Activated naive CD8-positive, alpha-beta T cell (primary cell): ENCODE data around the gene PIP4K2A.
"Not testable (repeated sequence)": the region's sequence is repeated elsewhere in the genome, so short reads cannot be mapped to it uniquely, and the experiment has no call there.

Experiments
- H3K27ac Mint-ChIP-seq: one replicate; pipeline ENCODE4 v1.8.0; 2021; ENCODE audit warnings: mixed read lengths
- H3K27me3 Mint-ChIP-seq: one replicate; pipeline ENCODE4 v1.8.0; 2021; ENCODE audit warnings: mixed read lengths
- H3K36me3 Mint-ChIP-seq: one replicate; pipeline ENCODE4 v1.8.0; 2021; ENCODE audit warnings: mixed read lengths
- H3K4me1 Mint-ChIP-seq: one replicate; pipeline ENCODE4 v1.8.0; 2021; ENCODE audit warnings: low read depth, mixed read lengths
- H3K4me3 Mint-ChIP-seq: one replicate; pipeline ENCODE4 v1.8.0; 2021; ENCODE audit warnings: mild to moderate bottlenecking, mixed read lengths
- H3K9me3 Mint-ChIP-seq: one replicate; pipeline ENCODE4 v1.8.0; 2021; ENCODE audit warnings: low read depth, mixed read lengths

Gene PIP4K2A

DNA sequence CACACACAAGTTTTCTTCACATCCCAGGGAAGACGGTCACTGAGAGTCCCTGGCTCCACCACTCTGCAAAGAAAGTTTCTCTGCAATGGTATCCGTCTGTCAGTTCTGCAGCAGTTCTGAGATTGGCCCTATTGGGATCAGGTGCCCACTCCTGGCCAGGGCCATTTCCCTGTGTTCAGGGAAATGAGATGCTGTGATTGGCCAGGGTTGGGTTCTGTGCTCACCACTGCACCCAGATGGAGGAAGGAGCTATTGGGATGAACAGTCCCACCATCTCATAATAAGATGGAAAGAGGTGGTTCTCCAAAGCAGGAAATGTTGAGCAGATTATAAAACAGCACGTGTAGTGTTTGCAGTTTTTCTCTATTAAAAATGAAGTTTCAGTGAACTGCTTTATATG lies 13.3 kb upstream of the PIP4K2A start:
- Mint-ChIP-seq H3K36me3 (no peaks in the 10 kb centered on the region), H3K9me3 (no peaks in the 10 kb centered on the region), H3K4me3 (no peak overlapping the region), H3K4me1 (peaks cover 5% of the 10 kb centered on the region), H3K27ac (no peak overlapping the region), H3K27me3 (no peaks in the 10 kb centered on the region)

DNA sequence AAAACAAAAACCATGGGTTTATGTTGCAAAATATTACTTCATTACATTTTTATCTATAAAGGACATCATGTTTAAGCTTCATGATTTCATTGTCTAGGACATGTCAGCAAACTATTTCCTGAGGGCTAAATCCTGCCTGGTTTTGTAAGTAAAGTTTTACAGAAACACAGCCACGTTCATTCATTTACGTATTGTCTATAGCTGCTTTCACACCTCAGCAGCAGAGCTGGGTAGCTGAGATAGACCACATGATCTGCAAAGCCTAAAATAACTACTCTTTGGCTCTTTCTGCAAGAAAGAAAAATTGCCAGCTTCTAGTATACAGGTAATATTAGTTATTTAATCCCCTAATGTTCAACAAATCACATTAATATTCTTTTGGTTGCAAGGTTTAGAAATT lies 12.7 kb upstream of the PIP4K2A start:
- H3K9me3 Mint-ChIP-seq, result no peaks in the 10 kb centered on the region
- H3K27ac Mint-ChIP-seq, result no peak overlapping the region
- H3K4me1 Mint-ChIP-seq, result peaks cover 5% of the 10 kb centered on the region

DNA sequence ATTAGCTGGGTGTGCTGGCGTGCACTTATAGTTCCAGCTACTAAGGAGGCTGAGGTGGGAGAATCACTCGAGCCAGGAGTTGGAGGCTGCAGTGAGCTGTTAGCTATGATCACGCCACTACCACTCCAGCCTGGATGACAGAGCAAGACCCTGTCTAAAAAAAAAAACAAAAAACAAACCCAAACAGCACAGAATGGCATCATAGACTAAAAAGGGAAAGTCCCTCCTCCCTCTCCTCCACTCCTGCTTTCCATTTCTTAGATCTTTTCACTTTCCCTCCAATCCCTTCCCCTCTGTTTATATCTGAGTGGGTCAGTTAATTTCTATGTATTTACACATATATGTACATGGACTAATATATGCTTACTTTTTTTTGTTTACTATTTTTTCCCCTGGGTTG lies 10.4 kb upstream of the PIP4K2A start:
- Mint-ChIP-seq H3K27ac (no peak overlapping the region), H3K4me1 (peaks cover 7% of the 10 kb centered on the region), H3K4me3 (no peak overlapping the region), H3K27me3 (no peaks in the 10 kb centered on the region), H3K9me3 (no peaks in the 10 kb centered on the region), H3K36me3 (no peaks in the 10 kb centered on the region)

More for the DNA sequence above, 12.7 kb upstream of the PIP4K2A start:
- no peaks in the 10 kb centered on the region for H3K27me3 Mint-ChIP-seq
- H3K4me3 Mint-ChIP-seq, result no peak overlapping the region
- H3K36me3 Mint-ChIP-seq, result no peaks in the 10 kb centered on the region

DNA sequence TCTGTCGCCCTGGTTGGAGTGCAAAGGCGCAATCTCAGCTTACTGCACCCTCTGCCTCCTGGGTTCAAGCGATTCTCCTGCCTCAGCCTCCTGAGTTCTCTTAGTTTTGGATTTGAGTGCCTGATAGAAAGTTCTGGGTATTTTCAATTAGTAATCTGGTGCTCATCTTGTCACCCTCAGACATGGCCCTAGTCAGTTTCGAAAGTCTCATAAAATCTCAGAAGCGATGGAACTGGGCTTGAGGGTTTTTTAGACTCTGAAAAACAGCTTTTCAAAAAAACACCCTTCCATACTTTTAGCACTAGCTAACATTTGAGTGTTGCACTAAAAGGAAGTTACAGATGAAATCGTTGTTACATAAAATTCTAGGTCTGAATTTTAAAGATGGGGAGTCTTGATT lies 9.4 kb upstream of the PIP4K2A start:
- Mint-ChIP-seq H3K36me3 (no peaks in the 10 kb centered on the region), H3K27me3 (no peaks in the 10 kb centered on the region), H3K4me1 (peaks cover 8% of the 10 kb centered on the region), H3K9me3 (no peaks in the 10 kb centered on the region), H3K27ac (no peak overlapping the region), H3K4me3 (no peak overlapping the region)

DNA sequence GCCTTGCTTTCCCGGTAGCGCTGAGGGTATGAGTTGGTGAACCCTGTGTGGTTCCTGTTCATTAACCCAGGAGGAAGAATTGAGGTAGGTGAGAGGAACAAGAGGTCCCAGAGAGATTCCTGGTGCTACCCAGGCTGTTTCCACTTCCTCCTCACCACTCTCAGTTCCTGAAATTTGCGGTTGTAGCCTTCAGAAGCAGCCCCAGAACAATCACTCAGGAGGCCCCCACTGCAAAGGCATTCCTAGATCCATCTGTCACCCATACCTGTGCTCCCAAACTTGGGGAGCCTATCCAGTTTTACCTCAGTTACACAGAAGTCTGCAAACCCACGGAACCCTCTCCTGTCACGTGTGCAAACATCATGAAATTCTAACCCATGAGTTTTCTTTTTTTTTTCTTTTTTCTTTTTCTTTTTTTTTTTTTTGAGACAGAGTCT lies 9.0 kb upstream of the PIP4K2A start:
- Mint-ChIP-seq H3K36me3 (no peaks in the 10 kb centered on the region), H3K4me3 (no peak overlapping the region), H3K27me3 (no peaks in the 10 kb centered on the region), H3K27ac (no peak overlapping the region), H3K4me1 (peaks cover 8% of the 10 kb centered on the region), H3K9me3 (no peaks in the 10 kb centered on the region)

DNA sequence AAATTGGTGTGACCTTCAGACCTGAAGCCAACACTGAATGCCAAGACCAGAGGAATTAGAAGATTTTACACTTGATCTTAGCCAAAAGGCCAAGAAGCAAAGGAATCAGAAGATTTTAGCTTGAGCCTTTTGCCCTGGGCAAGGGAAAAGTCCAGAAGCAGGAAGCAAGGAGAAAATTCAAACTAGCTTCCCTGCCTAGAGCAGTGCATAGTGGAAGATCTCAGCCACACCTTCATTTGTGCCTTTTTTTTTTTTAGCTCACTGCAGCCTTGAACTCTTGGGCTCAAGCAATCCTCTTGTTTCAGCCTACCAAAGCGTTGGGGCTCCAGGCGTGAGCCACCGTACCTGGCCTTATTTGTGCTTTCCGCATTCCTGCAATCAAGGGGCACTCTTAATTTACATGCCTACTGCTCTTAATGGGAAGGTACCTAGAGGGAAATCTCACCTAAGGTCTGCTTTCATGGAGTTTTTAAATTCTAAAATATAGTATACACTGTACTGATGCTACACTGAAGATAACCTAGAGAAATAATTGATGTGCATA lies 8.3 kb upstream of the PIP4K2A start:
- Mint-ChIP-seq H3K27ac (no peak overlapping the region), H3K4me3 (no peak overlapping the region), H3K27me3 (no peaks in the 10 kb centered on the region), H3K4me1 (peaks cover 8% of the 10 kb centered on the region), H3K9me3 (no peaks in the 10 kb centered on the region), H3K36me3 (no peaks in the 10 kb centered on the region)

DNA sequence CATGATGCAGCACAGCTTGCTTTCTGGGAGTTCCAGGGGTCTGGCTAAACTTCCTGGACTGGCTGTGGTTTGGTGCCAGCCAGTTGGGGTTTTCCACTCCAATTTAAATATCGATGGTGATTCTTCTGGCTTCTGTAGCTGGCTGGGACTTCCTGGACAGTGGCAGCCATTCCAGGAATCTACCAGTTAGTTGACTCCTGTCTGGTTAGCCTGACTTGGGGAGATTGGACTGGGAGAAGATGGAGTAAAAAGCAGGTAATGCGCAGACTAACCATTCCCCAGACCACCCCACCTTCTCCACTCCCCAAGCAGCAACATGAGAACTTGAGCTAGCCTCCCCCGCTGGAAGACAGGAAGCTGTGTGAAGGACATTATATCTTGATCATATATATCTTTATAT lies 6.3 kb upstream of the PIP4K2A start:
- no peaks in the 10 kb centered on the region for H3K36me3 Mint-ChIP-seq
- H3K4me3 Mint-ChIP-seq, result no peak overlapping the region
- no peak overlapping the region for H3K27ac Mint-ChIP-seq
- H3K4me1 Mint-ChIP-seq, result peaks cover 8% of the 10 kb centered on the region
- no peaks in the 10 kb centered on the region for H3K9me3 Mint-ChIP-seq
- H3K27me3 Mint-ChIP-seq, result no peaks in the 10 kb centered on the region

DNA sequence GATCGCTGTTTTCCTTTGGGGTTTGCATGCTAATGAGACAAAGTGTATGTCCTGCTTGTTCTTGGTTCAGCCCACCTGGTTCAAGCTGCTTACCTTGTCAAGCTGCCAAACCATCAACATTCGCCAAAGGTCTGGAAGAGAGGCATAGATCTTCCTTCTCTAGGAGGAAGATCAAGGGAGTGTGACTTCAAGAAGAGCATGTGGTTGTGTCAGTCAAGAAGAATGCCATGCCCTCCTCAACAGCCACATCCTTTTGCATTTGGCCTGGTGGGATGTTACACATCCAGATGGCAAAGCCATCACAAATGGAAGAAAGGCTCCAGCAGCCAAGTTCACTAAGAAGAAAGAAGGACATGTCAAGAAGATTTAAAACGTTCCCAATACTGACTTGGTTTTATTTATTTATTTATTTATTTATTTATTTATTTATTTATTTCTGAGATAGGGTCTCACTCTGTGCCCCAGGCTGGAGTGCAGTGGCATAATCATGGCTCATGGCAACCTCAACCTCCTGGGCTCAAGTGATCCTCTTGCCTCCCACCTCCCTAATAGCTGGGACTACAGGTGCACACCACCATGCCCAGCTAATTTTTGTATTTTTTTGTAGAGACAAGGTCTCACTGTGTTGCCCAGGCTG lies 5.1 kb upstream of the PIP4K2A start:
- Mint-ChIP-seq H3K4me3 (no peak overlapping the region), H3K4me1 (peaks cover 11% of the 10 kb centered on the region)

DNA sequence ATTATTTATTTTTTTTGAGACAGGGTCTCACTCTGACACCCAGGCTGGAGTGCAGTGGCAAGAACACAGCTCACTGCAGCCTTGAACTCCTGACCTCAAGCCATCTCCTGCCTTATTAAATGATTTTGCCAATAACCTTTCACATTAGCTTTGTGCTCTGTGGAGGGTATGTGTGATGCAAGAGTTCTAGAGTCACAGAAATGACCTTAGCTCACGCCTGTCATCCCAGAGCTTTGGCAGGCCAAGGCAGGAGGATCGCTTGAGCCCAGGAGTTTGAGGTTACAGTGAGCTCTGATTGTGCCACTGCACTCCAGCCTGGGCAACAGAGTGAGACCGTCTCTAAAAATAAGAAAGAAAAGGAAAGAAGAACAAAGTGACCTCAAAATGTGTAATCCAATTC lies 4.3 kb upstream of the PIP4K2A start:
- H3K36me3 Mint-ChIP-seq, H3K27ac Mint-ChIP-seq, H3K9me3 Mint-ChIP-seq, H3K4me3 Mint-ChIP-seq, H3K27me3 Mint-ChIP-seq: not testable (repeated sequence)
- H3K4me1 Mint-ChIP-seq, result peaks cover 11% of the 10 kb centered on the region

More for the DNA sequence above, 5.1 kb upstream of the PIP4K2A start:
- no peak overlapping the region for H3K27ac Mint-ChIP-seq
- no peaks in the 10 kb centered on the region for H3K27me3 Mint-ChIP-seq
- no peaks in the 10 kb centered on the region for H3K36me3 Mint-ChIP-seq
- H3K9me3 Mint-ChIP-seq, result no peaks in the 10 kb centered on the region

DNA sequence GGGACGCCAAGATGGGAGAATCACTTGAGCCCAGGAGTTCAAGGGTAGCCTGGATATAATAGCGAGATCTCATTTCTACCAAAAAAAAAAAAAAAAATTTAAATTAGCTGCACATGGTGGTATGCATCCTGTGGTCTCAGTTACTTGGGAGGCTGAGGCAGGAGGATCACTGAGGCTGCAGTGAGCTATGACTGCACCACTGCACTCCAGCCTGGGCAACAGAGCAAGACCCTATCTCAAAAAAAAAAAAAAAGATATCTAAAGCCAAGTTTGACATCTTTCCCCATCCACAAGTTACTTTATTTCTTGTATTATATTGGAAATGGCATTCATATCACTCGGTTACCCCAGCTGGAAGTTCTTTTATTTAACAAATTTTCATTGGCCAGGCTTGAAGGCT lies 3.4 kb upstream of the PIP4K2A start:
- no peaks in the 10 kb centered on the region for H3K36me3 Mint-ChIP-seq
- H3K4me3 Mint-ChIP-seq, result no peak overlapping the region
- peaks cover 8% of the 10 kb centered on the region for H3K4me1 Mint-ChIP-seq

DNA sequence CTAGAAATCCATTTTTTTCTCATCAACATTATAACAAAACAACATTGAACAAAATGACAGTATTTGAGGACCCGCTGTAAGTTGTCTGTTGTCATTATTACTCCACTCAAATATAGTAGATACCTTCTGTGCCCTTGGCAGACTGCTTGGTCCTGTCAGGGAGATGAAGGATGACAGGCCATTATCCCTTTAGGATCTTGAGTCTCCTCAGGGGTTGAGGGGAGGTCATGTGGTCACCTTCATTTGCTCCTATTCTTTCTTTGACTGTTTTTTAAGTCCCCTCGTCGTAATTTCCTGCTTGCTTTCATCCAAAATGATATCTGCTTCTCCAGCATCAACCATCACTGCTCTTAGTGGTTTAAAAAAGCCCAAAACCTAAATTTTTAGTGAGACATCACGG lies 2.6 kb upstream of the PIP4K2A start:
- H3K9me3 Mint-ChIP-seq, result no peaks in the 10 kb centered on the region
- no peaks in the 10 kb centered on the region for H3K36me3 Mint-ChIP-seq
- H3K4me3 Mint-ChIP-seq, result no peak overlapping the region
- H3K27me3 Mint-ChIP-seq, result no peaks in the 10 kb centered on the region
- H3K27ac Mint-ChIP-seq, result peak overlapping the region; percentile 13
- peaks cover 14% of the 10 kb centered on the region for H3K4me1 Mint-ChIP-seq

More for the DNA sequence above, 3.4 kb upstream of the PIP4K2A start:
- Mint-ChIP-seq H3K27ac (no peak overlapping the region), H3K9me3 (no peaks in the 10 kb centered on the region), H3K27me3 (no peaks in the 10 kb centered on the region)

DNA sequence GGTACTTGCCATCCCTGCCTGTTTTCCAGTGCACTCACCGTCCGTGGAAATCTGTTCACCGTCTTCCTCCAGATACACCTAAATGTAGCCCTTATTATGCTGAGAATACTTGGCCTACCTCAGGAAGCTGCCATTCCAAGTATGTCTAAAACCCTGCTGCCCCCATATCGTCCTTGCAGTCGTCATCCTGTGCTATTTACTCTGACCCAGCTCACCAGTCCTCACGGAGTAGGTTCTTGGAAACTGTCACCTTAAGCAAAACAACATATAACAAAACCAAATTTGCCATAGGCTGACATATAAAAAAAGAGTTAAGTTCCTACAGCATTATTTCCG lies 880 bp upstream of the PIP4K2A start:
- H3K27ac Mint-ChIP-seq, result peak overlapping the region; percentile 94

DNA sequence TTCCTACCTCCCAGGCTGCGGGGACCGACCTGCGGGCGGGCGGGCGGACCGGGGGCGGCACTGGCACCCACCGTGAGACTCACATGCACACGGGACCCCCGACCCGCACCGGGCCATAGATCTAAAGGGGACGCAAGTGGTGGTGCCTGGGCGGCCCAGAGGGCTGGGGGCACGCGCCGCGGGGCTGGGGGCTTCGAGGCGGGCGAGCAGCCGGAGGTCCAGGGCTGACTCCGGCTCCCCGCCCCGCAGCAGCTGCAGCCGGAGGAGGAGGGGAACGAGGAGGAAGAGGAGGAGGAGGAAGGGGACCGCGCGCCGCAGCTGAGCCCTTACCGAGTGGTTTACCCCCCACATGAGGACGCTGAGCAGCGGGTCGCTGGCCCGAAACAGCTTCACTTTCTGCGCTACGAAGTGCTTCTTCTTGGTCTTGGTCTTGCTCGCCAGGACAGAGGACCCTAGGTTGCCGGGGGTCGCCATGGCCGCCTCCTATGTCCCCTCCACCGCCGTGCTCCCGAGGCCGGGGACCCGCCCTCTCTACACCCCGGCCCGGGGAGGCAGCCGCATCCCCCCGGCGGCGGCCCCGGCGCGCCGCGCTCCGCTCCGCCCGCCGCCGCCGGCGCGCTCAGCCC lies 412 bp downstream of the PIP4K2A start:
- H3K27ac Mint-ChIP-seq, result peak overlapping the region; percentile 68
- H3K4me3 Mint-ChIP-seq, result peak overlapping the region; percentile 71
- H3K36me3 Mint-ChIP-seq, result no peaks in the 10 kb centered on the region
- no peaks in the 10 kb centered on the region for H3K27me3 Mint-ChIP-seq
- H3K9me3 Mint-ChIP-seq, result no peaks in the 10 kb centered on the region
- H3K4me1 Mint-ChIP-seq, result peaks cover 39% of the 10 kb centered on the region

More for the DNA sequence above, 880 bp upstream of the PIP4K2A start:
- Mint-ChIP-seq H3K27me3 (no peaks in the 10 kb centered on the region), H3K36me3 (no peaks in the 10 kb centered on the region), H3K9me3 (no peaks in the 10 kb centered on the region), H3K4me1 (peaks cover 27% of the 10 kb centered on the region), H3K4me3 (peak overlapping the region; percentile 91)

DNA sequence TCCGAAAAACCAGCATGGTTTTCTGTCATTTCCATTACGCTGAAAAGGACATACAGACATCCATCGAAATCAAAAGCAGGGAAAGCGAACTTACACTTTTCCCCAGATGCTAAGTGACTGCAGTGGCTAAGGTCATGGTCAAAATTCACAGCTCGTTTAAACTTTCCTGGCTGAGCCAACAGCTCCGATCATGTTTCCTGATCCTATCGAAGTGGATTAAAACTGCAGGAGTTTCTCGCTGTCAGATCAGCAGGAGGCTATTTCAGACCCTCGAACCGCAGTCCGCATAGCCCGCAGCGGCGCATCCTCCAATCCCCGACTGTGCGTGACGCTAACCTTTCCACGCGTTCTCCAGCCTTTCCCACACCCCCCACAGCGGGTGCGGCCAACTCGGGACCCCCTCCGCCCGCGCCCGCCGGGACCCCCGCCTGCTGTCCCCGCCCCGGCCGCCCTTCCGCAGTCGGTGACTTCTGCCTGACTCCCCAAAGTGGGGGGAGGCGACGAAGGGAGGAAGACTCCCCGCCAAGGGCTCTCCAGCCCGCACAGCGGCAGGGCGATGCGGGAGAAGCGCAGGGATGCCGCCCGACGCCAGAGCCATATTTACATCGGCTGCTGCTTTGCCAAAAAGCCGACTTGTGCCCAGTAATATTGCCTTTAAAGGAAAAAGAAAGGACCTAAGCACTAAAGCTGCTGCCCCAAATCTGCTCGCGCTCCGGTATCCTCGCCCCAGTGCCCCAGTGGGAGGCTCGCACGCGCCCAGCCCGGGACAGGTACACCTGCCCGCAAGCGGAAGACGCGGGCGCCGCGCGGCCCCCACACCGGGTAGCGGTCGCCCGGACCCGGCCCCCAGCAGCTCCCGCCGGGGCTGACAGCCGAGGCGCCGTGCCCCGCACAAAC lies 1.2 kb downstream of the PIP4K2A start:
- Mint-ChIP-seq H3K36me3 (peaks cover 2% of the 10 kb centered on the region), H3K4me1 (peaks cover 46% of the 10 kb centered on the region), H3K4me3 (peak overlapping the region; percentile 90), H3K9me3 (no peaks in the 10 kb centered on the region), H3K27ac (peak overlapping the region; percentile 96), H3K27me3 (no peaks in the 10 kb centered on the region)
